GM12872 (cell line): ENCODE results near the gene ZNF697.

Experiments used
- TF ChIP-seq, protein P1 (sequence below): IDR thresholded peaks from 3 replicates; pipeline ENCODE4 v1.5.1; 2011; ENCODE audit warnings: low read depth, mild to moderate bottlenecking, low read length, moderate library complexity; ENCODE audit not compliant: insufficient read depth

Gene ZNF697

DNA sequence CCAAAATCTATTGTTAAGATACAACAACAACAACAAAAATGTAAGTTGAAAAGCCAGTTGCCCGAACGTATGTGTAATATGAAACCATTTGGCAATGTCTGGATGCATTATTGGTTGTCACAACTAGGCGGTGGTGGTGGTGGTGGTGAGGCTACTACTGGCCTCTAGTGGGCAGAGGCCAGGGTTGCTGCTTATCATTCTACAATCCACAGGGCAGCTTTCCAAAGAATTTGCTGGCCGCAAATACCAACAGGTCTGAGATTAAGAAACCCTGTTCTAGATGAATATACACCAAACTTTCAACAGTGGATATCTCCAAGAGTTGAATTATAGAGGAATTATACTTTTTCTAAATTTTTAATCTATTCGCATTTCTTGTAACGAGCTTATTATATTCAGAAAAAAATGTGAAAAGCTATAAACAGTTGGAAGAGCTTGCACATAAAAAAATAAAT is 26.8 kb upstream of the ZNF697 start:
- TF ChIP-seq, protein P1, sequence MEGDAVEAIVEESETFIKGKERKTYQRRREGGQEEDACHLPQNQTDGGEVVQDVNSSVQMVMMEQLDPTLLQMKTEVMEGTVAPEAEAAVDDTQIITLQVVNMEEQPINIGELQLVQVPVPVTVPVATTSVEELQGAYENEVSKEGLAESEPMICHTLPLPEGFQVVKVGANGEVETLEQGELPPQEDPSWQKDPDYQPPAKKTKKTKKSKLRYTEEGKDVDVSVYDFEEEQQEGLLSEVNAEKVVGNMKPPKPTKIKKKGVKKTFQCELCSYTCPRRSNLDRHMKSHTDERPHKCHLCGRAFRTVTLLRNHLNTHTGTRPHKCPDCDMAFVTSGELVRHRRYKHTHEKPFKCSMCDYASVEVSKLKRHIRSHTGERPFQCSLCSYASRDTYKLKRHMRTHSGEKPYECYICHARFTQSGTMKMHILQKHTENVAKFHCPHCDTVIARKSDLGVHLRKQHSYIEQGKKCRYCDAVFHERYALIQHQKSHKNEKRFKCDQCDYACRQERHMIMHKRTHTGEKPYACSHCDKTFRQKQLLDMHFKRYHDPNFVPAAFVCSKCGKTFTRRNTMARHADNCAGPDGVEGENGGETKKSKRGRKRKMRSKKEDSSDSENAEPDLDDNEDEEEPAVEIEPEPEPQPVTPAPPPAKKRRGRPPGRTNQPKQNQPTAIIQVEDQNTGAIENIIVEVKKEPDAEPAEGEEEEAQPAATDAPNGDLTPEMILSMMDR = peak; percentile 95

DNA sequence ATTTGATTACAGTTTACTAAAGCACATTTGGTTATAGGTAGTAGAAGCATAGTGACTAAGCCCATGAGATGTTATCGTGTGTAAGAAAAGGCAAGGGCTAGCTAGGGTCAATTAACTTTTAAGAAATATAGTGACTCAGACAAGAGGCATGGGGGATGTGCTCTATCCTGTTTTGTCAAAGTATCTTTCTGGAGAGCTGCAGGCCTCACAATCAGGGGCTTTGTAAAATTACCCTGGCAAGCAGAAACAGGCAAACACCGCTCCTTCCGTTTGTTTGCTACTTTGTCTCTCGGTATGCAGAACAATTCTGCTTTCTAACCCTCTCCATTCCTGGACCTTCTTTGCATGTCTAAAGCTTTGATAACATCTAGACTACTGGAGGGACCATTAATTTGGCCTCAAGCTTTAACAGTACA is 26.1 kb upstream of the ZNF697 start:
- TF ChIP-seq, protein P1 = no peak

DNA sequence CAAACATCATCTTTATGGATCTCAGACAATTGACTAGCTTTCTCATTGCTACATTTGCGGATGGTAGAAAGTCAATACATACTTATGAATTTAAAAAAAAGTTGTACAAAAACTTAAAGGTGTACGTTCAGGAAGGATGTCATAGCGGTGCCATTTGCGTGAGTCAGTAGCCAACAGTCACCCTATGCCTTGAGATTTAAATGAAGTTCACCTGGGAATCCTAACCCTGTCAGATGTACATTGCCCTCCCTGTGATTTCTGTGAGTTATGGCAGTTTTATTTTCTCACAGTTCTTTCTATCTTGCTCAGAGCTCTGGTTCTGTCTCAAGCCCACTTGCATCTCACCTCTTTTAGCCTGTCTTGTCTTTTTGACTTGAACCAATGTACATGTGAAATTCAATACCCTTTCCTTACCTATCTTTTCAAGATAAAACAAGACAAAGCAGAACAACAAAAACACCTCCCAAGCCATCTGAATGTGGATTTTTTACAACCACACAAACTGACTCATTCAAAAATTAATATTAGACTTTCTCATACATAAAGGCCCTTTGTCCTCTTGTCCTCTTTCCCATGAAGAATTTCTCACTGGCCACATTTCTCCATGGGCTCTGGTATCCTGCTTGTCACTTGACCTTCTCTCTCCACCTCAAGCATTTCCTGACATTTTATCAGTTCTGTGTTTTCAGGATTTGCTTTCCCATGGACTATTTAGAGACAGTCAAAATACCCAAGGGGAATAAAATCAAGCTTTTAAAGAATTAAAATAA is 25.3 kb upstream of the ZNF697 start:
- TF ChIP-seq, protein P1 = no peak

DNA sequence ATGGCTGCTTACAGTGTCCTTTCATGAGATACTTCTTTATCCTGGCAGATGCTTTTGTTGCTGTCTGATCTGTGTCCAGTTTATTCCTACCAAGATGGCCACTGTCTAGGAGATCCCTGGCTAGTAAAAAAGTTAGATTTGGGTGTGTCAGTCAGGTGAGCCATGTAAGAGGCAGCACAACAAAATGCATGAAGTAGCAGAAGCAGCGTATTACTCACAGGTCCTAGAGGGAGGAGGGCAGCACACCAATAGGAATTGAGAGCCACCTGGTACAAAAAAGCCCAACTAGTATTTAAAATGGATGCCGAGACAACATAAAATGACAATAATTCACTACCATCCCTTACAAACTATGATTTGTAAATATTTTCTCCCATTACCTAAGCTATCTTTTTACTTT is 22.8 kb upstream of the ZNF697 start:
- TF ChIP-seq, protein P1 = no peak

DNA sequence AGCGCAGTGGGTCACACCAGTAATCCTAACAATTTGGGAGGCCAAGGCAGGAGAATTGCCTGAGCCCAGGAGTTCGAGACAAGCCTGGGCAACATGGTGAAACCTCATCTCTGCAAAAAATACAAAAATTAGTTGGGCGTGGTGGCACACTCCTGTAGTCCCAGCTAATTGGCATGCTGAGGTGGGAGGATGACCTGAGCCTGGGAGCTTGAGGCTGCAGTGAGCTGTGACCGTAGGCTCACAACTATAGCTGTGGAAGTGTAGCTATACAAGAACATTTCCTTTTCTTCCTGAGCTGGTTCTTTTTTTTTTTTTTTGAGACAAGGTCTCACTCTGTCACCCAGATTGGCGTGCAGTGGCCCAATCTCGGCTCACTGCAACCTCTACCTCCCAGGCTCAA is 19.1 kb upstream of the ZNF697 start:
- TF ChIP-seq, protein P1 = no peak

DNA sequence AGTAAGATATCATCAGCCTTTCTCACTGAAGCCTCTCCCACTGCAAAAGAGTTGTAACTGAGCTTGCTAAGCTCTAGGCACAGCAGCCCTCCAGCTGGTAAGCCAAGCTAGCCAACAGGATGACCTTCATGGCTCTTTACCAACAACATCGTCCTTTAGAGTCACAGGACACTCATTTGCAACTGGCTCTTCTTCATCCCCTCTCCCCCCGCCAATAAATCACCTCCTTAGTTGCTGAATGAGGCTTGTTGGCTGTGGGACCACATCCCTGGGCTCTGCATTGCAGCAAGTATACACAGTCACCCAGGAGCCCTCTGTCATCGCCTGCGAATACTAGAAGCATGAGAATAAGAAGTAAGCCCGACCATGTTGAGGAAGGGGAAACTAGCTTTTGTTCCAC is 16.0 kb upstream of the ZNF697 start:
- TF ChIP-seq, protein P1 = no peak

DNA sequence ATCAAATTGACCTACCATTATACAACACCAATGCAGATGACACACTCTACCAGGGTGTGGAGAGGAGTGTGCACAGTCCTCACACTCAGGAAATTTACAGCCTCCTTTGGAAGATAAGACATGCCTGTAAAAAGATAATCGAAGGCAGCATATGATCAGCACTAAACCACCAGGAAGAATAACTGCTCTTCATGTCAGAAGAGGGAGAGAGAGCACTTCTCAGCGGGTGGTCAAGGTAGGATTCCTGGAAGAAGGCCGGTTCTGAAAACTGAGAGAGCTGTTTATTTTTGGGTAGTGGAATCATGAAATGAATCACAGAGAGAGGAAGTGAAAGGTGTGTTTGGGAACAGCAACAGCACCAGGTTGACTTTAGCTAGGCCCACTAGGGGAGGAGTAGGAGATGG is 14.0 kb upstream of the ZNF697 start:
- TF ChIP-seq, protein P1 = 0 out of 3 replicates have a peak, but pooled peaks have one; percentile 15
